NCI-H2171 (cell line): ENCODE measurements around the gene EDA2R.

Experiments
- DNase-seq: peaks from one replicate; lab custom pipeline; 2025; lab: John Stamatoyannopoulos, UW

EDA2R gene, protein sequence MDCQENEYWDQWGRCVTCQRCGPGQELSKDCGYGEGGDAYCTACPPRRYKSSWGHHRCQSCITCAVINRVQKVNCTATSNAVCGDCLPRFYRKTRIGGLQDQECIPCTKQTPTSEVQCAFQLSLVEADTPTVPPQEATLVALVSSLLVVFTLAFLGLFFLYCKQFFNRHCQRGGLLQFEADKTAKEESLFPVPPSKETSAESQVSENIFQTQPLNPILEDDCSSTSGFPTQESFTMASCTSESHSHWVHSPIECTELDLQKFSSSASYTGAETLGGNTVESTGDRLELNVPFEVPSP

DNA sequence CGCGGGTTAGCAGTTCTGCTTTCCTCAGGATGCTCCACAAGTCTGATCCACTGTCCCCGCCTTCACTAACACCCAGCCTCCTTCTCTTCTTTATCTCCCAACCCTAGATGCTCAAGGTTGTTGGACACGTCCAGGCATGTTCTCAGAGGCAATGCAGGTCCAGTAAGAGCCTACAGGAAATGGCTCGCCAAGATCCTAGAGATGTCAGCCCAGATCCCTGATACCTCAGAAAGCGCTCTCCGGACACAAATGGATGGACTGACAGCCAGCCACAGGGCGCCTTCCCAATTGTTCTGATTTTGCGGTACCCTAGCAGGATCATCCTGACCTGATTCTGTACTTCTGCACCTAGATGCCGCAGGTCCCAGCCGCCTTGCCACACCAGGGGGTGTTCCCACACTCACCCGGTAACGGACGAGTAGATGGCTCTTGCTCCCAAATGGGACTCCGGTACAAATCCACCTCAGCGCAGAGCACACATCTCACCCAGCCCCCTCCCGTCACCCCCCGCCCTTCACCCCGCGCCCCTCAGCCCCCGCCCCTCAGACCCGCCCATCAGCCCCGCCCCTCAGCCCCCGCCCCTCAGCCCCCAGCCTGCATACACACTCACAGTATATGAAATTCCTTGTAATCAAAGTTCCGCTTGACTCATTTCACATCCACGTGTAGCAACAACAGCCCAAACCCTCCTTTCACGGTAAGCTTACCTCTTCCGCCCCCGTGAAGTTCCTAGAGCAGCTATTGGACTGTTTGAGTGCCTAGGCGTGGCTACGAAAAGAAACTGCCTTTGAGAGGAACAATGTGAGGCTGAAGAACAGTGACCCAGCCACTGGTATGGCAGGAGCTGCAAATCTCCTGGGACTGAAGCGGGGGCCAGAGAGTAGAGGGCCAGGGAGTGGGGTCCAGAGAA, at the start of gene EDA2R:
EDA2R (minus strand) TSS at position 488 of the 910 bp plus-strand sequence. CDS start 23,058 bp downstream, outside the sequence.
- no peak for DNase-seq

DNA sequence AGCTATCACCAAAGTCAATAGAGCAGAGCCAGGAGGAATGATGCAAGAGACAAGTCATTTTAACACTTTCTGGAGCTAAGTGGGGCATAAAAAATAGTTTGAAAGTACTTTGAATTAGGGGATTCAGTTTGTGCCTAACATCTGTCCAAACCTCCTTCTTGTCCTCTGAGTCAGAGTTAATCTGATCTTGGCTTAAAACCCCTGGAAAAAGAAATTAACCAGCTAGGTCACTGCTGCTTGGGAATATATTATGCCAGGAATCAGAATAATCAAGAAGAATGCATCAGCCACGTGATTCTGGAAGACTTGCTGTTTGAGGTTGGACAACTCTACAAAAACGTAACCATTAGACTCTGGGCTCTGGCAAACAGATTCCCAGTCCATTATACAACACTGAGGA, 45.3 kb upstream of the EDA2R start:
- no peak for DNase-seq

DNA sequence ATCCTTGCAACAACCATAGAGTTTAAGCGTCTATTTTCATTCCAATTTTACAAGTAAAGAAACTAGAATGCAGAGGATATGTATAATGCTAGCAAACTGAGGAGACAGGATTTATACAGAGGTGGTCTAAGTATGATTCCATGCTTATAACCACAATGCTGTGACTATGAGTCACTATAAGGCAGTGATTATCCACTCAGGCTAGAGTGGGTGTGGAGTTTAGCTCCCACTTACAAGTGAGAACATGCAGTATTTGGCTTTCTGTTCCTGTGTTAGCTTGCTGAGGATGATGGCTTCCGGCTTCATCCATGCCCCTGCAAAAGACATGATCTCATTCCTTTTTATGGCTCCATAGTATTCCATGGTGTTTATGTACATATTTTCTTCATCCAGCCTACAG, 41.6 kb upstream of the EDA2R start:
- DNase-seq, result no peak

DNA sequence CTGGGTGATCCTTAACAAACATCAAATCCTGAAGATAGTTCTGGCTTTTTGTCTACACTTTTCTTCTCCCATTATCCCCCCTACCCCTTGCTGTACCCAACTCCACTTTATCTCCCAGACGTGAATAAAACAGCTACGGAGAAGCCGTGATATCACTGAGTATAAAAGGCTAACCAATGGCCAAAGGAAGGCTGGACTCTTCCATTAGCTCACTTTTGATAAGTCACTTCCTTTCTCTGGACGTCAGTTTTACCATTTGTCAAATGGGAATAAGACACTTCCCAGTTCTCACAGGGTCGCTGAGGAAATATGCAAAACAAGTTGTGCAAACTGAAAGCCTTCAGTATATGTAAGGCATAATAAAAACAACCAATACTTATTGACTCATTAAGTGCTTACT, 38.6 kb upstream of the EDA2R start:
- no peak for DNase-seq

DNA sequence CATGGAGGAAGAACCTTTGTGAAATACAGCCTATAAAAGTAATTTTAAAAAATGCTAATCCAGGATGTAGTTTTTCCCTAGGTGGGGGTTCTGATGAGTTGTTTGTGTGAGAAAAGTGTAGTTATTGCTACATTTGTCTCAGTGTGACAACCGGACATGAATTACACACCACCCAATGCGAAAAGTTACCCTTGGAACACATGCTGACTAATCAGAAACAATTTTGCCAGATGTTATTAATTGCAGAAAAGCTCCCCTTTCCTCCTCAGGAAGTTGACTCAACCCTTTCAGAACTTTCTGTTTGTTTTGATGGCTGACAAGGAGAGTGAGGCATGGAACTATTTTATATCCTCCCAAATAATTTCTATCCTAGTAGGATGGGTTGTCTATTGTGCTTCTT, 38.1 kb upstream of the EDA2R start:
- no peak for DNase-seq

DNA sequence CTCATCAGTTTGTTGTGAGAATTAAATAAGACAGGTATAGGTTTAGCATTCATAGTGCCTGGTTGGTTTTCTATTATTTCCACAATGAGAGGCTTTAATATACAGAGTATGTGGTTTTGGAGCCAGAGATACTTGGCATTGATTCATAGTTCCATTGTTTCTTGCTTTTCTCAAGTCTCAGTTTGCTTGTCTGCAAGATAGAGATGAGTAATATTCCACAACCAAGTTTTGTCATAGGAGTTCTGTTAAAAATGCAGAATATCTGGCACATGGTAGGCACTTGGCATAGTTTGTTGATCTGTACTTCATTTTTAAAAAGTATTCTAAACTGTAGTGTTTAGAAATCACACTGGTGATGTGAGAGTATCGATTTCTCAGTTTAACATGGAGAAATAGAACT, 37.5 kb upstream of the EDA2R start:
- DNase-seq, result no peak

DNA sequence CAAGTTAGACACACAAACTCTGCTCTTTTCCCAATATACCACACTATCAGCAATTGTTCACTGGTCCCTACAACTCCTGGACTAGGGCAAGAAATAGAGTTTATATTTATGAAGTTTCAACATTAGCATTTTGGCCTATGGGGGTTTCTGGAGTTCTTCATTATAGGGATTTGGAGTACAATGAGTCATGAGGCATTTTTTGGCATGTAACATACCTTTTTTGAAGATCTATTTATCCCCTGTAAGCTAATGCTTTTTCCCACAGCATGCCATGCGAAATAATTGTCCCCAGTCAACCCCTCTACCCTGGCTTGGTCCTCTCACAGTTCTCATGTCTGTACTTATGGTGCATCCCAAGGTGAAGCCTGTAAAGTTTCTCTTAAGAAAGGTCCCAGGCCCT, 36.7 kb upstream of the EDA2R start:
- no peak for DNase-seq

DNA sequence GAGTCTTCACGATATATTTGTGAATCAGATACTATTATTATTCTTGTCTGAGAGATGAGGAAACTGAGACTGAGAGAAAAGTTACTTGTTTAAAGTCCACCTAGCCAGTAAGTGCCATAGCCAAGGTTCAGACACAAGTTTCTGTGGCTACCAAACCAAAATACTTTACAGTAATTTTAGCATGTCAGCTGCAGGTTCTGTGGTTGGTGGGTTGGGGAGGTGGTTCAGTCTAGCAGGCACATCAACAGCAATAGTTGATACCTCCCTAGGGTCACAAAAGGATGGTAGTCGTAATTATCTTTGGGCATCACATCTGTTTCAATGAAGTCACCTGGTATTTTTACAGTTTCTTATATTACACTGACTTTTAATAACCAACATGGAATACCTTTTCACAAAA, 35.6 kb upstream of the EDA2R start:
- no peak for DNase-seq

DNA sequence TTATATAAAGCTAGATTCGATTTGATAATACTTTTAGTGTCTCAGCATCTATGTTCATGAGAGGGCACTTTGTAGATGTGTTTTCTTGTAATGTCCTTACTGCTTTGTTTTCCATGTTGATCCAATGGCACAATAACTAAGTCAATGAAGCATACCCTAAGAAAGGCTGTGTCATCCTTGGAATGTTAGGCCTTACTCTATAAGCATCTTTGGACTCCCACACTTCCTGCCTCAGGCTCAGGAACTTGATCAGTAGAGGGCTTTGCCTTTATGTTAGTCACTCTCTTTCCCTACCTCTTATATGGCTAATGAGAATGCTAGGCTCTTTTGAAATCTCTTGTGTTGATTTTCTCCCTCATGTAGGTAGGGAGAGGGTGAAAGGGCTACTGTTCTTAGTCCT, 33.2 kb upstream of the EDA2R start:
- no peak for DNase-seq

DNA sequence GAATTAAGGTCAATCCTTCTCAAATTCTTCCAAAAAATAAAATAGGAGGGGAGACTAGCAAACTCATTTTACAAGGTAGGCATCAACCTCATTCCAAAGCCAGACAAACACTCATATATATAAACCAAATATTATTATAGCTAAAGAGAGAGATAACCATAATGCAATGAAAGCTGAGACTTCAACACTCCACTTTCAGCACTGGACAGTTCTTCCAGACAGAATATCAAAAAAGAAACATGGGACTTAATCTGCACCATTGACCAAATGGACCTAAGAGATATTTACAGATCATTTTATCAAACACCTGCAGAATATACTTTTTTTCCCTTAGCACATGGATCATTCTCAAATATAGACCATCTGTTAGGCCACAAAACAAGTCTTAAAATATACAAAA, 15.5 kb upstream of the EDA2R start:
- no peak for DNase-seq

DNA sequence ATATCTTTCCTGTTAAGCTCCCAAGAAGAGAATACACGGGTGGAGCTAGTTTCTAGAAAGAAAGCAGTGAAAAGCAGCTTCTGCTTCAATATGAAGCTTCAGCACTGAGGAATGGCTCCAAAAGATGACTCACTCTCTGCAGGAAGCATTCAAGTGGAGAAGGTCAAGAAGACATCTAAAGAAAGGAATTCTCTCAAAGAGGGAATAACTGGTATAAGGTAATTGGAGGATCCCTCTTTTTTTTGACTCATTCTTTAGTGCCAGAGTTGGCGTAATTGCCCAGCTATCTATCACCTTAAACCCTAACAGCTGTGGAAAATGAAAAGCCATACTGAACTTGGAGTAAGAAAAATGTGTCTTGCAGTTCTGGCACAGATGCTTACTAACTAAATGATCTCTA, 3.5 kb downstream of the EDA2R start:
- DNase-seq, result no peak

DNA sequence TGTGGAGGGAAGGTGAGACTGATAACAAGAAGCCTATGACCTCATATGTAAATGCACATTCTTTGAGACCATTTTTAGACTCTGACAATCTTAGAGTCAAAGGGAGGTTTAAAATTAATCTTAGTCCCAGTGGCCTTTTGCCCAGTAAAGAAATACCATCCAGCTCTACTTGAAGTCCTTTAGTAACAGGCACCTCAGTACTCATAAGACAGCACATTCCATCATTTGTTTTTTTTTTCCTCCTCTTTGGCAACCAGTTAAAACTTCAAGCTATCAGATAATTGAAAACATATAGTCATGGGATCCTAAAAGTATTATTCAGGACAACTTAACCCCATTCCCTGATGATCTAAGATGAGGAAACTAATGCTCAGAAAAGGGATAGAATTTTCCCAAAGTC, 4.6 kb downstream of the EDA2R start:
- no peak for DNase-seq

DNA sequence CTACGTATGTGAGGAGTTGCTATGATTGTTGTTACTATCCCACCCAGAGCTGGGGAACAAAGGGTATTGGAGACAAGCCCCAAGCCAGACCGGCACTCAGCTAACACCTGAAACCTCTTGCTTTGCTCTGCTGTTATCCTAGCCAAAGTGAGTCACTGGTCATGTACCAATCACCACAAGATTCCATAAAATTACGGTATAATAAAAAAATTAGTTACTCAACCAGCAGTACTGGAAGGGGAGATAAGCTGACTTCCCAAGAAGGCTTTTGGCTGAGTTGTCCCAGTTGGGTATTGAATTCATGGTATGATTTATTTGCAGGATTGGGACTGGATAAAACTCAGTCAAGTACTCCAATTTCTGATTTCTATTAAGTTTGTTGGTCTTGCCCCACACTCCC, 5.3 kb downstream of the EDA2R start:
- no peak for DNase-seq

DNA sequence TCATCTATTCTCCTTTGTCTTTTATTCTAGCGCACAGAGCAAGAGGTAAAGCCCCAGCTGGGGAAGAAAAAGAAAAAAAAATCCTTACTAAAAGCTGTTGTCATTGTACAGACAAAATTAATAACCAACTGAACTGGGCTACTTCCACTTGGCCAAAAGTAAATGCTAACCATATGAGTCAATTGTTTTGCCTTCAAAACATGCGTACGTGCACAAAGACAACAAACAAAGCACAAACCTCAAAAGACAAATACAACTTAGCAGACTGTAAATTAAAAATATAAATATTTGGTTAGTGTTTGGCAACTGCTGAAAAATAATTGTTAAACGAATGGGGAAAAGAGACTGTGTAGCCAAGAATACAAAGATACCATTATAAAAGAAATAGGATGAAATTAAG, 5.9 kb downstream of the EDA2R start:
- no peak for DNase-seq

DNA sequence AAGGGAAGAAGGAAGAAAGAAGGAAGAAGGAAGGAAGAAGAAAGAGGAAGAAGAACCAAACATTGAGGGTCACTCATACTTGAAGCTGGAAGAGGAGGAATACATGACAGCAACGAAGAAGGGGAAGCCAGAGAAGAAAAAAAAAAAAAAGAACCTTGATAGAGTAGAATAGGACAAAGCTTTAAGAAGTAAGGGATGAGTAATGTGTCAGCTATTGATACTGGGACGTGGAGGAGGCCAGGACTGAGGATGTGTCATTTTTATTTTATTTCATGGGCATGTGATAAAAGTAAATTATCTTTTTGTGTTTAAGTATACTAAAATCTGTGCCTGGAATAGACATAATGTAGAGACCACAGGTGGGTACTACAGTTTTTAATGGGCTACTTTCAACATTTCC, 6.4 kb downstream of the EDA2R start:
- DNase-seq, result no peak

DNA sequence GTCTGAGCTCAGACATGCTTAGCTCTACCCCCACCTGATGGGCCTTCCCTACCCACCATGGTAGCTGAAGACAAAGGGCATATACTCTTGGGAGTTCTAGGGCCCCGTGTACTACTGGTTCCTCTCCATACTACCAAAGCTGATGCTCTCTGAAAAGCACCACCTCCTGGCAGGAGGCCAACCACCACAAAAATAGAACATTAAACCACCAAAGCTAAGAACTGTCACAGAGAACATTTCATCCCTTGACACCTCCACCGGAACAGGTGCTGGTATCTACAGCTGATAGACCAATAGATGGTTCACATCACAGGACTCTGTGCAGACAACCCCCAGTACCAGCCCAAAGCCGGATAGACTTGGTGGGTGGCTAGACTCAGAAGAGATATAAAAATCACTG, 13.4 kb downstream of the EDA2R start:
- no peak for DNase-seq

DNA sequence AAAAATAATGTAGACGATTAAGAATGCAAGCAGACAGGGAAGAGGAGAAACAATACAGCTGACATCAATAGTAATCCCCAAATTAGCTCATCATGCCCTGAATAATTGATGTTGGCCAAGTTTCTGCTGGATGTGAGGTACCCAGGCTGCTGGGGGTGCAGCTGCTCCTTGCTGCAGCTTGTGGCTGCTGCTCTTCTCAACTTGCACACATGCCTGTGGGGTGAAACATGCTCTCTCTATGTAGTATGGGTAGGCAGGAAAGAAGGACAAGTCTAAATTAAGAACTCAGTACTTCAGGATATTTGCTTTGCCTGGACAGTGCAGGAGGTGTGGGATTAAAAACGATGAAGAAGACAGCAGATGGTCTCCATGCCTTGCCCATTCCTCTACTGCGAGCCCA, 16.7 kb downstream of the EDA2R start:
- DNase-seq, result no peak

DNA sequence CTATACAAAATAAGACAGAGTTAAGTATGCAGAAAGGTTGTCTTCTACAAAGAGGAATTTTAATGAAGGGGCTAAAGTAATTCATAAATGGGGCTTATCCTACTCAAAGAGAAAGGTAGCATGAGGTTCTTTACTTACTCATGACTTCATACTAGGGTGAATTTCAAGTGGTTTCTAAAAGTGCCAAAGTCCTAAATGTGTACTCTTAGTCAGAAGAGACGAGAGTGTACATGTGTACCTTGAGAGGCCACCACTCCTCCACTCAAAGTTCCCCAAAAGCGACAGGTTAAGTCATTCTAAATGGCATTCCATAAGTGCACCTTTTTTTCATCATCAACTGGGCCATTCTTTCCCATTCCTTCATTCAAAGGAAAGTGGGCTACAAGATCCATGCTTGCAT, 21.9 kb downstream of the EDA2R start:
- DNase-seq, result no peak

DNA sequence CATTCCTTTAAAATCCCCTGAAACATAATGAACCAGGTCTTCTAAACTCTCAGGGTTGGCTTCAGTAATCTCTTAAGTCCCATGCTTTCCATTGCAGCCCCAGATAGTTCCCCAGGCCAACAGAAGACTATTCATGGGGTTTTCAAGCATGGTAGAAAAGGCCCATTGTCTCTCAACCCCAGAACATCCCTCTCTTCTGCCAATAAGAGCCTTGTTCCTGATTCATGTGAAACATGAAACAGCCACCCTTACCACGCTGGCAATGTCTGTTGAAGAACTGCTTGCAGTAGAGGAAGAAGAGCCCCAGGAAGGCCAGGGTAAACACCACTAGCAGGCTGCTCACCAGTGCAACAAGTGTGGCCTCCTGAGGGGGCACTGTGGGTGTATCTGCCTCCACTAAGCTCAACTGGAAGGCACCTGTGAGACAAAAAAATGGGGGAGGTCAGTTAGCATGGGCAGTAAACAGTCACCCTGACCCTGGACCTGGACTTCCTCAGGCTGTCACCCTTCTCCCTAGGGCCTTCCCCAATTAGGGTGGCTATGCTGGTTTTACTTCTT, 36.4 kb downstream of the EDA2R start:
- no peak for DNase-seq

DNA sequence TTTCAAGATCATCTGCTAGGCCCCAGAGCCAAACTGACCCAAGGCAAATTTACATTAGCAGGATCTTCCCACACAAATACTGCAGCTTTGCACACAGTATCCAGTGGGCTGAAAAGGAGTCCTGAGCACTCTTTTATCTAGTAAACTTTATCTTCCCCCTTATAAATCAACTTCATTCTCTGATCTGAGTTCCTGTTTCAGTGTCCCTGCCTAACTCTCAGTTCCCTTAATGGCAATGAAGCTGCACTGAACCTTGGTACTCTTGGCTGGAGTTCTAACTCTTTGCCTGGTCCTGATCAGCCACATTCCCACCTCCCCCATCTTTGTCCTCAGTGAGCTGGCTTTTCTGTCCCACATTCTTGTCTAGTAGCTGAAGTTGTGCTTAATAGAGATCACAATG, 37.4 kb downstream of the EDA2R start:
- no peak for DNase-seq

DNA sequence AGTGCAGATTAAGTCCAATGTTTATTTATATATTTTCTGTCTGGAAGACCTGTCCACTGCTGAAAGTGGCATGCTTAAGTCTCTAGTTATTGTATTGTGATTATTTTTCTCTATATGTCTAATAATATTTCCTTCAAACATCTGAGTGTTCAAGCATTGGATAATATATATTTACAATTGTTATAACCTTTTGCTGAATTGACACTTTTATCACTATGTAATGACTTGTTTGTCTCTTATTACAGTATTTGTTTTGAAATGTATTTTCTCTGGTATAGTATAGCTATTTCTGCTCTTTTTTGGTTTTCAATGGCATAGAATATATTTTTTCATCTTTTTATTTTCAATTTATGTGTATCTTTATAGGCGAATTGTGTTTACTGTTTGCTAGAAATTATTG, 59.7 kb downstream of the EDA2R start:
- no peak for DNase-seq

DNA sequence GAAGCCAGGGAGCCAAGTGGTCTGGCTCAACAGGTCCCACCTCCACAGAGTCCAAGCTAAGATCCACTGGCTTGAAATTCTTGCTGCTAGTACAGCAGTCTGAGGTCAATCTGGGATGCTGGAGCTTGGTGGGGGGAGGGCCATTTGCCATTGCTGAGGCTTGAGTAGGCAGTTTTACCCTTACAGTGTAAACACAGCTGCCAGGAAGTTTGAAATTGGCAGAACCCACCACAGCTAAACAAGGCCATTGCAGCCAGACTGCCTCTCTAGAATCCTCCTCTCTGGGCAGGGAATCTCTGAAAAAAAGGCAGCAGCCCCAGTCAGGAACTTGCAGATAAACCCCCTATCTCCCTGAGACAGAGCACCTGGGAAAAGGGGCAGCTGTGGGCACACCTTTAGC, 84.9 kb downstream of the EDA2R start:
- DNase-seq, result no peak

DNA sequence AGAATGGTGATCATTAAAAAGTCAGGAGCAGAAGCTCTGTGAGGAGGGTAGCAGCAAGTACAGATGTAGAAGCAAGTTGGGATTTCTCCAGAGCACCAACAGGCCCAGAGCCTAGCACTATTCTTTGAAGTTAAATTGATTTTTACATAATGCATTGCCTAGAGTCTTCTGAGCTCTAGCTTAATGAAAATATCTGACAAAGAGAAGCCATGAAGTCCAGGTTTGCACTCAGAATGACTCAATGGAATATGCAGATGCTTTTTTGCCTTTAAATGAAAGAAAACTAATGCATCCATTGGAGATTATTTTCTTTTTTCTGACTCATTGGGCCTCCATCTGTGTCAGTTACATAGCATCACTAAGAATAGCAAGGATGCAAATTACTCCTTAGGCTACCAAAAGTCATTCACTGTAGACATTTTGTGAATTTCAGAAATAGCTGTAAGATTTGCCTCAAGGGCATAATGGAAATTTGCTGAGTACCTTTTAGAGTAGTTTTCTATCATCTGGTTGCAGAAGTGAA, 91.0 kb downstream of the EDA2R start:
- no peak for DNase-seq
